GM12878 (cell line): ENCODE measurements around the gene CRACDL. TPM values are rescaled to one million over a fixed set of nuclear protein-coding genes. Genes with fewer than 3 reads are reported as not detected.

Experiments
- ATAC-seq: fragments of 200-7000 bp; cut with Tn5 transposase; 3 replicates; pipeline ENCODE4 v1.9.1; 2020; ENCODE audit warnings: mild to moderate bottlenecking, moderate library complexity
- BruUV-seq: library from RNA; stranded (reverse); fragments of 400-500 nt; replicated peaks from 2 replicates; lab custom pipeline; 2021; lab: Mats Ljungman, UMichigan
- CTCF ChIA-PET: fragments of 300-600 bp; sonication (Branson Sonifier 250); formaldehyde crosslinking; extraction: SDS; loops from one replicate; lab custom pipeline; 2021; ENCODE audit warnings: inconsistent platforms; lab: Yijun Ruan, JAX
- POLR2A ChIA-PET: fragments of 350-600 bp; formaldehyde crosslinking; extraction: SDS; loops from one replicate; lab custom pipeline; 2021; ENCODE audit warnings: inconsistent platforms; lab: Charles Lee
- RAD21 ChIA-PET: fragments of 300-600 bp; sonication (Branson Sonifier 250); formaldehyde crosslinking; loops from one replicate; lab custom pipeline; 2023; ENCODE audit warnings: antibody characterized with exemption; ENCODE audit not compliant: unreplicated experiment; lab: Charles Lee
- SMC1A ChIA-PET: fragments of 300-600 bp; sonication (Branson Sonifier 250); formaldehyde crosslinking; loops from one replicate; lab custom pipeline; 2023; ENCODE audit not compliant: unreplicated experiment, uncharacterized antibody; lab: Charles Lee
- DNase-seq: peaks from one replicate; pipeline ENCODE4 v3.0.0-alpha.2; 2011; ENCODE audit warnings: low read depth, low spot score
- FAIRE-seq: peaks from 3 replicates; lab custom pipeline; 2011; peaks lifted over from hg19 to GRCh38; lab: Jason Lieb, UNC
- H2AFZ ChIP-seq: 2 replicates; pipeline ENCODE4 v1.6.0; 2011; ENCODE audit warnings: low read depth, low read length, control low read depth; ENCODE audit not compliant: control insufficient read depth
- H3K27ac ChIP-seq: 2 replicates; pipeline ENCODE4 v1.5.1; 2011; ENCODE audit warnings: control low read depth; ENCODE audit not compliant: control insufficient read depth, insufficient read depth
- H3K27me3 ChIP-seq, 2 experiments: replicated peaks in 1 of 2; 2 replicates each; pipeline versions ENCODE4 v1.6.0 to v1.6.1; 2011; ENCODE audit warnings: low read length in 1 of 2; ENCODE audit not compliant: control insufficient read depth in 2 of 2, insufficient read depth in 2 of 2
- H3K36me3 ChIP-seq, 2 experiments: 2 replicates each; pipeline ENCODE4 v1.5.1; 2011; ENCODE audit warnings: low read length in 1 of 2; ENCODE audit not compliant: control insufficient read depth in 2 of 2, insufficient read depth in 2 of 2
- H3K4me1 ChIP-seq: 2 replicates; pipeline ENCODE4 v1.6.1; 2011; ENCODE audit warnings: mild to moderate bottlenecking, low read length, moderate library complexity, mixed read lengths; ENCODE audit not compliant: control insufficient read depth, insufficient read depth
- H3K4me2 ChIP-seq: 2 replicates; pipeline ENCODE4 v1.6.0; 2011; ENCODE audit warnings: control low read depth; ENCODE audit not compliant: control insufficient read depth, insufficient read depth
- H3K4me3 ChIP-seq: fragments of 200-600 bp; sonication (generic); 2 replicates; pipeline ENCODE4 v1.5.1; 2016
- H3K79me2 ChIP-seq: 2 replicates; pipeline ENCODE4 v1.6.0; 2011; ENCODE audit warnings: low read length; ENCODE audit not compliant: control insufficient read depth, insufficient read depth
- H3K9ac ChIP-seq: 2 replicates; pipeline ENCODE4 v1.8.0; 2011; ENCODE audit warnings: low read length, control low read depth, mixed read lengths; ENCODE audit not compliant: control insufficient read depth, insufficient read depth
- H3K9me3 ChIP-seq: replicated peaks from 3 replicates; pipeline ENCODE4 v1.5.1; 2011; ENCODE audit warnings: mild to moderate bottlenecking, low read length; ENCODE audit not compliant: control insufficient read depth, insufficient read depth
- H4K20me1 ChIP-seq: 2 replicates; pipeline ENCODE4 v1.6.0; 2011; ENCODE audit not compliant: control insufficient read depth, insufficient read depth
- CBX3 ChIP-seq: fragments of 200-600 bp; sonication (generic); IDR thresholded peaks from 2 replicates; pipeline ENCODE4 v1.6.1; 2016; ENCODE audit warnings: low read depth, borderline replicate concordance
- HCFC1 ChIP-seq: fragments of 150-350 bp; IDR thresholded peaks from 2 replicates; pipeline ENCODE4 v1.6.1; 2014; ENCODE audit warnings: low read length
- HDAC6 ChIP-seq: fragments of 200-600 bp; sonication (generic); IDR thresholded peaks from one replicate; pipeline ENCODE4 v1.8.0; 2017; ENCODE audit warnings: antibody characterized with exemption; ENCODE audit not compliant: unreplicated experiment
- POLR2A ChIP-seq: IDR thresholded peaks from 2 replicates; pipeline ENCODE4 v1.6.1; 2011; ENCODE audit warnings: low read depth, mild to moderate bottlenecking, low read length
- SREBF1 ChIP-seq: IDR thresholded peaks from 2 replicates; pipeline ENCODE4 v1.6.1; 2012; ENCODE audit warnings: mild to moderate bottlenecking, low read length
- STAT3 ChIP-seq: IDR thresholded peaks from 2 replicates; pipeline ENCODE4 v1.6.1; 2011; ENCODE audit warnings: low read depth, low read length, improper control_type of control experiment
- TCF12 ChIP-seq: IDR thresholded peaks from 2 replicates; pipeline ENCODE4 v1.6.1; 2011; ENCODE audit warnings: low read depth, mild to moderate bottlenecking, low read length
- ZNF24 ChIP-seq: fragments of 450-650 bp; IDR thresholded peaks from 2 replicates; pipeline ENCODE4 v1.6.1; 2017; ENCODE audit warnings: antibody characterized with exemption, mild to moderate bottlenecking
- WGBS: methylation state at CpG from one replicate; pipeline ENCODE4 v1.1.6; 2016; ENCODE audit warnings: low lambda C conversion rate; ENCODE audit not compliant: insufficient replicate concordance, insufficient coverage; ENCODE audit errors: missing lambda C conversion rate; 5-methylcytosine and 5-hydroxymethylcytosine counted together
- in situ Hi-C: fragments of 300-500 bp; cut with MboI; formaldehyde crosslinking; loops from 9 replicates; pipeline ENCODE4 v1.14.3; 2018; ENCODE audit warnings: mixed read lengths
- intact Hi-C: fragments of 100-400 bp; cut with micrococcal nuclease; formaldehyde crosslinking; loops from one replicate; pipeline ENCODE4 v1.14.2; 2022; ENCODE audit not compliant: unreplicated experiment
- polyA plus RNA-seq, 11 experiments: library from polyadenylated mRNA; depleted of rRNA in 4 of 11; unstranded in 6 of 11; stranded (reverse) in 5 of 11; fragments of >200 nt; fragmentation: Nextera tagmentation in 4 of 11; fragmentation: Illumina TruSeq in 1 of 11; extraction: Ambion mirVana in 4 of 11; extraction: Trizol in 1 of 11; gene quantifications; 1 replicate in 1 of 11; 2 replicates in 10 of 11; pipeline versions ENCODE4 v1.2.1 to v1.2.3, GENCODE V29; 2011 to 2016; ENCODE audit warnings: inconsistent platforms in 2 of 11, missing spikeins in 2 of 11, low read depth in 1 of 11
- total RNA-seq, 4 experiments: library from RNA; depleted of rRNA in 3 of 4; stranded (reverse); fragments of >200 nt in 3 of 4; fragmentation: Illumina TruSeq in 1 of 4; extraction: Trizol in 1 of 4; gene quantifications; 2 replicates each; pipeline versions ENCODE4 v1.2.1 to v1.2.3, GENCODE V29; 2013 to 2021
- TF ChIP-seq, protein P1 (sequence below): IDR thresholded peaks from 2 replicates; pipeline ENCODE4 v1.6.1; 2011; ENCODE audit warnings: low read depth, mild to moderate bottlenecking, low read length, moderate library complexity, borderline replicate concordance; ENCODE audit errors: extremely low read depth
- TF ChIP-seq, protein P2 (sequence below): fragments of 450-650 bp; IDR thresholded peaks from 2 replicates; pipeline ENCODE4 v1.6.1; 2016; ENCODE audit warnings: mild to moderate bottlenecking

The CRACDL gene
- total and polyA plus RNA-seq, 10 of the 15 experiments (the other 5 are each of a cell fraction or from before 2014, with no cell fraction given) = 0.03 to 0.72 (median 0.14) TPM

DNA sequence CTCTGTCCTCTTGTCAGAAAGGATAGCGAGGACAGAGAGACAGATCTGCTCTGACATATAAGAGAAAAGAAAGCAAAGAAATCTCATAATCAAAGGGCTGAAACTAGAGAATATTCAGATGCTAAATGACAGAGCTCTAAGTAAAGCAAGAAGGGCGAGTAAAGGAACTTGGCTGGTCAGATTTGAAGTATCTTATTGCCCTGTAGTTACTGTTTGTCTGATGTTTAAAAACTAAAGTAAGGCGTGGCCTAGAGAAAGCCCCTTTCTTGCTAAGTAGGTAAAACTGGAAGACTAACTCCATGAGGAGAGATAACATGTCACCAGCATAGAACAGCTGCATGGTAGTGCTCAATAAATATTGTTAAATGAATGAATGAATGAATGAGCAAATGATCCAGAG, 70.0 kb downstream of the CRACDL start:
- peak; percentile 62 for ATAC-seq

DNA sequence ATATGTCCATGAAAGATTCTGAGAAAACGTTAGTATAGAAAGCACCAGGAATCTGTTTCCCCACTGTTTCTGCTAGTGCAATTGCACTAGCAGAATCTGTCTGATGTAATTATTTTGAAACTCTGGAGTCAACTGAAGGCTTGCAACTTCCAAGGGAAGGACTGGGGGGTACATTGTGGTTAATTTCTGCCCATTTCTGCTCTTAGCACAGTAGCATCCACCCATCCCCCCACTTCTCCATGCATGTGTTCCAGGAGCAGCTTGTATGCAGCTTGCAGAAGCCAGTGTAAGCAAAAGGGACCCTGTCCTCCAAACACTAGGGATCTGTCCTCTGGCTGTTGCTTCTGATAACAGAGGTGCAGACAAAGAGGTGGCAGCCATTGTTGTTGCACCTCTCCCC, 74.4 kb downstream of the CRACDL start:
- Histone ChIP-seq H2AFZ (no peak overlapping the region), H3K4me2 (no peak overlapping the region), H3K9me3 (no peaks in the 10 kb centered on the region; the same call in 1 of the 3 replicates), H3K36me3 (no peaks in the 10 kb centered on the region), H3K4me1 (no peaks in the 10 kb centered on the region), H4K20me1 (no peaks in the 10 kb centered on the region), H3K27me3 (no peaks in the 10 kb centered on the region), H3K79me2 (no peaks in the 10 kb centered on the region), H3K9ac (no peak overlapping the region), H3K4me3 (no peak overlapping the region), H3K27ac (no peak overlapping the region)
- no TSS peak for BruUV-seq
- DNase-seq (no peak), ATAC-seq (no peak), FAIRE-seq (no peak)
- WGBS = 68% methylated on average over 1 of the region's 1 CpG
- RAD21 ChIA-PET = no interaction called here
- POLR2A ChIA-PET = no interaction called here
- in situ Hi-C loops = no loop called here
- TF ChIP-seq SREBF1 (no peak), POLR2A (no peak), HCFC1 (no peak)
- CTCF ChIA-PET = interaction anchor here (0.9 kb wide), 1 partner anchor 56 kb away, joined by 3 read pairs; no protein-coding TSS in a partner anchor
- SMC1A ChIA-PET = no interaction called here
- intact Hi-C loops = no loop called here

More for the DNA sequence above, 70.0 kb downstream of the CRACDL start:
- RAD21 ChIA-PET = interaction anchor here (1.1 kb wide), 1 partner anchor 217 kb away, joined by 4 read pairs; no protein-coding TSS in a partner anchor
- Histone ChIP-seq H3K4me1 (no peaks in the 10 kb centered on the region; the same call in 1 of the 2 replicates), H3K9me3 (no peaks in the 10 kb centered on the region), H3K27ac (no peak overlapping the region), H3K36me3 (no peaks in the 10 kb centered on the region), H3K79me2 (no peaks in the 10 kb centered on the region), H4K20me1 (no peaks in the 10 kb centered on the region), H3K4me3 (no peak overlapping the region), H3K4me2 (no peak overlapping the region), H3K9ac (no peak overlapping the region), H2AFZ (no peak overlapping the region), H3K27me3 (no peaks in the 10 kb centered on the region)
- POLR2A ChIA-PET = no interaction called here
- 19% methylated on average over 3 of the region's 3 CpGs for WGBS
- no TSS peak for BruUV-seq
- CTCF ChIA-PET = interaction anchor here (1.2 kb wide), 1 partner anchor 217 kb away, joined by 5 read pairs; no protein-coding TSS in a partner anchor
- in situ Hi-C loops (no loop called here), intact Hi-C loops (no loop called here)
- no peak for FAIRE-seq
- SMC1A ChIA-PET = interaction anchor here (1.0 kb wide), 1 partner anchor 9 kb away, joined by 3 read pairs; no protein-coding TSS in a partner anchor
- TF ChIP-seq, protein P1, sequence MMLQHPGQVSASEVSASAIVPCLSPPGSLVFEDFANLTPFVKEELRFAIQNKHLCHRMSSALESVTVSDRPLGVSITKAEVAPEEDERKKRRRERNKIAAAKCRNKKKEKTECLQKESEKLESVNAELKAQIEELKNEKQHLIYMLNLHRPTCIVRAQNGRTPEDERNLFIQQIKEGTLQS = no peak
- TF ChIP-seq HCFC1 (no peak), CBX3 (no peak), TCF12 (no peak), STAT3 (no peak), HDAC6 (no peak), ZNF24 (peak; percentile 73)
- TF ChIP-seq, protein P2, sequence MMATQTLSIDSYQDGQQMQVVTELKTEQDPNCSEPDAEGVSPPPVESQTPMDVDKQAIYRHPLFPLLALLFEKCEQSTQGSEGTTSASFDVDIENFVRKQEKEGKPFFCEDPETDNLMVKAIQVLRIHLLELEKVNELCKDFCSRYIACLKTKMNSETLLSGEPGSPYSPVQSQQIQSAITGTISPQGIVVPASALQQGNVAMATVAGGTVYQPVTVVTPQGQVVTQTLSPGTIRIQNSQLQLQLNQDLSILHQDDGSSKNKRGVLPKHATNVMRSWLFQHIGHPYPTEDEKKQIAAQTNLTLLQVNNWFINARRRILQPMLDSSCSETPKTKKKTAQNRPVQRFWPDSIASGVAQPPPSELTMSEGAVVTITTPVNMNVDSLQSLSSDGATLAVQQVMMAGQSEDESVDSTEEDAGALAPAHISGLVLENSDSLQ = no peak
- no peak for DNase-seq
